Tibial artery (tissue), 4 donors: ENCODE measurements around the gene LAMA2.
A peak's percentile ranks its signal among the peaks of the same experiment; 100 is the strongest.

Source experiments
- DNase-seq, 2 donors: peaks; one replicate each; pipeline ENCODE4 v3.0.0-alpha.2; 2019
- H3K27ac ChIP-seq, 2 donors: fragments of 200-600 bp; sonication (generic) in 1 of 2; 1 replicate in 1 of 2; 2 replicates in 1 of 2; pipeline ENCODE4 v1.5.1; 2018 to 2019; ENCODE audit warnings: mild to moderate bottlenecking in 1 of 2
- H3K27me3 ChIP-seq, 2 donors: fragments of 200-600 bp; sonication (generic) in 1 of 2; one replicate each; pipeline versions ENCODE4 v1.5.1 to v1.6.0; 2016 to 2019
- H3K36me3 ChIP-seq, 3 donors: fragments of 200-600 bp; sonication (generic) in 2 of 3; one replicate each; pipeline ENCODE4 v1.5.1; 2016 to 2019; ENCODE audit warnings: mild to moderate bottlenecking in 2 of 3
- H3K4me1 ChIP-seq, 4 donors: fragments of 200-600 bp; sonication (generic) in 2 of 4; 1 replicate in 3 of 4; 2 replicates in 1 of 4; pipeline ENCODE4 v1.5.1; 2016 to 2019
- H3K4me3 ChIP-seq, 2 donors: fragments of 200-600 bp; sonication (generic) in 1 of 2; 1 replicate in 1 of 2; 2 replicates in 1 of 2; pipeline ENCODE4 v1.5.1; 2018 to 2019; ENCODE audit warnings: mild to moderate bottlenecking in 2 of 2
- H3K9me3 ChIP-seq, 3 donors: fragments of 200-600 bp; sonication (generic) in 1 of 3; one replicate each; pipeline ENCODE4 v1.5.1; 2016 to 2019
- intact Hi-C: fragments of 100-400 bp; cut with DNase I; formaldehyde crosslinking; loops from one replicate; pipeline ENCODE4 v1.15.0; 2023; ENCODE audit warnings: low total_unique reads
- TF ChIP-seq, protein P1 (sequence below), 2 experiments: fragments of 200-600 bp in 1 of 2; fragments of 450-650 bp in 1 of 2; IDR thresholded peaks; one replicate each; pipeline ENCODE4 v1.5.1; 2017 to 2019; ENCODE audit warnings: antibody characterized with exemption in 2 of 2, mild to moderate bottlenecking in 1 of 2, moderate library complexity in 1 of 2

LAMA2 gene

GRCh38 chr6:128863983-128864382 is 19.0 kb upstream of the LAMA2 start:
- no peak overlapping the region for H3K27ac ChIP-seq
- no peaks in the 10 kb centered on the region for H3K36me3 ChIP-seq
- no peak for DNase-seq
- TF ChIP-seq, protein P1, sequence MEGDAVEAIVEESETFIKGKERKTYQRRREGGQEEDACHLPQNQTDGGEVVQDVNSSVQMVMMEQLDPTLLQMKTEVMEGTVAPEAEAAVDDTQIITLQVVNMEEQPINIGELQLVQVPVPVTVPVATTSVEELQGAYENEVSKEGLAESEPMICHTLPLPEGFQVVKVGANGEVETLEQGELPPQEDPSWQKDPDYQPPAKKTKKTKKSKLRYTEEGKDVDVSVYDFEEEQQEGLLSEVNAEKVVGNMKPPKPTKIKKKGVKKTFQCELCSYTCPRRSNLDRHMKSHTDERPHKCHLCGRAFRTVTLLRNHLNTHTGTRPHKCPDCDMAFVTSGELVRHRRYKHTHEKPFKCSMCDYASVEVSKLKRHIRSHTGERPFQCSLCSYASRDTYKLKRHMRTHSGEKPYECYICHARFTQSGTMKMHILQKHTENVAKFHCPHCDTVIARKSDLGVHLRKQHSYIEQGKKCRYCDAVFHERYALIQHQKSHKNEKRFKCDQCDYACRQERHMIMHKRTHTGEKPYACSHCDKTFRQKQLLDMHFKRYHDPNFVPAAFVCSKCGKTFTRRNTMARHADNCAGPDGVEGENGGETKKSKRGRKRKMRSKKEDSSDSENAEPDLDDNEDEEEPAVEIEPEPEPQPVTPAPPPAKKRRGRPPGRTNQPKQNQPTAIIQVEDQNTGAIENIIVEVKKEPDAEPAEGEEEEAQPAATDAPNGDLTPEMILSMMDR (IDR thresholded peaks at IDR 0.05), result no peak
- H3K4me1 ChIP-seq, result no peaks in the 10 kb centered on the region
- no peaks in the 10 kb centered on the region for H3K27me3 ChIP-seq
- H3K9me3 ChIP-seq, result no peaks in the 10 kb centered on the region
- no peak overlapping the region for H3K4me3 ChIP-seq
- intact Hi-C loops, result no loop called here

DNA sequence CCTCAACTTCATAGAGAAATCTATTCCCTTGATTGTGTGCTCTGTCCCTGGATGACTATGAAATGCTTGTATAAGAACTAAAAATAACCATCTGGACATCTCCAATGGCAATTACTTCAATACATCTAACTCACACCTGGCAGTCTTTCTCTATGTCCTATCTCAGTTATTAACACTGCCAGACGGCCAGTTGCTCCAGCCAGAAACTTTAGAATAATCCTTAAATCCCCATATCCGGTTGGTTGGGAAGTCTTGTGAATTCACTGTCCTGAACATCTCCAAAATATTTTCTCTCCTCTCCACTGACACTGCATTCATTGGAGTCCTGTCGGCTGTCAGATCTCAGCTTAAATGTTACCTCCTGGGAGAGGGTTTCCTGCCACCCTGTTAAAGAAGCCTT is 12.2 kb upstream of the LAMA2 start:
- Histone ChIP-seq H3K27ac (no peak overlapping the region), H3K27me3 (no peaks in the 10 kb centered on the region), H3K4me3 (no peak overlapping the region), H3K9me3 (peaks cover 0 to 4% (median 0%) of the 10 kb centered on the region in 3 donors), H3K36me3 (no peaks in the 10 kb centered on the region), H3K4me1 (no peaks in the 10 kb centered on the region)
- intact Hi-C loops, result no loop called here
- TF ChIP-seq, protein P1 (IDR thresholded peaks at IDR 0.05), result no peak
- no peak for DNase-seq

DNA sequence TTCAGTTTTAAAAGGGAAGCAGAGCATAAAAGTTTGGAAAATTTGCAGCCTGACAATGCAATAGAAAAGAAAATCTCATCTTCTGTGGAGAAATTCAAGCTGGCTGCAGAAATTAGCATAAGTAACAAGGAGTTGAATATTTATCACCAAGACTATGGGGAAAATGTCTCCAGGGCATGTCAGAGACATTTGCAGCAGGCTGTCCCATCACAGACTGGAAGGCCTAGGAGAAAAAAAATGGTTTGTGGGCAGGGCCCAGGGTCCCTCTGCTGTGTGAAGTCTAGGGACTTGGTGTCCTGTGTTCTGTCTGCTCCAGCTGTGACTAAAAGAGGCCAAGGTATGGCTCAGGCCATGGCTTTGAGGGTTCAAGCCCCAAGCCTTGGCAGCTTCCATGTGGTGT is 8.1 kb upstream of the LAMA2 start:
- no peaks in the 10 kb centered on the region for H3K4me1 ChIP-seq
- no peaks in the 10 kb centered on the region for H3K36me3 ChIP-seq
- H3K27ac ChIP-seq, result no peak overlapping the region
- H3K27me3 ChIP-seq, result no peaks in the 10 kb centered on the region
- intact Hi-C loops, result no loop called here
- no peak overlapping the region for H3K4me3 ChIP-seq
- H3K9me3 ChIP-seq, result peaks cover 0 to 4% (median 0%) of the 10 kb centered on the region in 3 donors
- TF ChIP-seq, protein P1 (IDR thresholded peaks at IDR 0.05), result no peak
- no peak for DNase-seq

DNA sequence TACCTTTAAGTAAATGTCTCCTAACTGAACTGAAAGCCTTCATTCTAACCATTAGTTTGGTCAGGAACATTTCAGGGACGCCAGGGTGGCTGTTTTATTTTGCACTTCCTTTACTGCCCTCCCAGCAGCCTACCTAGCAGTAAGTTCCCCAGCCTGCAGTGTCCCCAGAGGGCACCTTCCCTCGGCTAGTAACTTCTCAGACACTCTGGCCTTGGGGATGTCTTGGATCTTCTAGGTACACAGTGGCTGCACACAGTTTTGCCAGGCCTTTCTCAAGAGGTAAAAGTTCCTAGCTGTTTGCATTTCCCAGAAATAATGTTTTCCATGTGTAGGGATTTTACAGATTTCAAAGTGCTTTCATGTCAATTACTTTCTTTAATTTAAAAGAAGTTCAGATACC is 378 bp upstream of the LAMA2 start:
- Histone ChIP-seq H3K27ac (peak overlapping the region; percentile 27 to 57), H3K4me3 (peak overlapping the region; percentile 51 to 52), H3K27me3 (no peaks in the 10 kb centered on the region), H3K9me3 (no peaks in the 10 kb centered on the region), H3K4me1 (peaks cover 0 to 6% (median 2%) of the 10 kb centered on the region in 4 donors), H3K36me3 (no peaks in the 10 kb centered on the region)
- intact Hi-C loops, result no loop called here
- no peak for DNase-seq
- TF ChIP-seq, protein P1 (IDR thresholded peaks at IDR 0.05), result no peak

- Histone ChIP-seq H3K27me3 (no peaks in the 10 kb centered on the region), H3K4me3 (peak overlapping the region; percentile 51 to 52), H3K36me3 (no peaks in the 10 kb centered on the region), H3K4me1 (peaks cover 0 to 6% (median 2%) of the 10 kb centered on the region in 4 donors), H3K27ac (peak overlapping the region; percentile 14 to 33), H3K9me3 (no peaks in the 10 kb centered on the region)
- intact Hi-C loops, result no loop called here
- DNase-seq, result no peak
- TF ChIP-seq, protein P1 (IDR thresholded peaks at IDR 0.05), result no peak
These were observed 968 bp downstream of the LAMA2 start for GRCh38 chr6:128883906-128884305.

DNA sequence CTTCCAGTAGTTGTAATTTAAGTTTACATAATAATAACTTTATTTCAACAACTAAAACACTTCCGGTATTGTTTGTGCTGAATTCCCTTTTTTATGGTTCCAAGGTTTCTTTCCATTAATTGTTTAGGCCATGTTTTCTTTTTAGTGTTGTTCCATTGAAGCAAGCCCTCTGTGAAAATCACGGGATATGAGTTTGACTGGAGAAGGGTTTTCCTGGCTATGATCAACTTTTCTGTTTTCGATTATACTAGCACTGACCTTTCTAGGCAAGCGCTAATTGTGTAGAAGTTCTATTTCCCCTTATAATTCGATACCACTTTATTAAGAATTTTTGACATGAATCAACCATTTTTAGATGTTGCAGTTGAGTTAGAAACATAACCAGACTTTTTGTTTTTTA is 2.4 kb downstream of the LAMA2 start:
- H3K4me1 ChIP-seq, result peaks cover 0 to 6% (median 2%) of the 10 kb centered on the region in 4 donors
- no peak overlapping the region for H3K27ac ChIP-seq
- TF ChIP-seq, protein P1 (IDR thresholded peaks at IDR 0.05), result no peak
- no peaks in the 10 kb centered on the region for H3K36me3 ChIP-seq
- DNase-seq, result no peak
- no peaks in the 10 kb centered on the region for H3K27me3 ChIP-seq
- H3K4me3 ChIP-seq, result peak overlapping the region; percentile 51 to 52
- H3K9me3 ChIP-seq, result no peaks in the 10 kb centered on the region
- intact Hi-C loops, result no loop called here
